B cell (primary cell): ENCODE results near the gene FFAR2.
"Not testable (repeated sequence)": the region's sequence is repeated elsewhere in the genome, so short reads cannot be mapped to it uniquely, and the experiment has no call there.

Source experiments
- EZH2 ChIP-seq: IDR thresholded peaks from 2 replicates; pipeline ENCODE4 v1.6.1; 2012; ENCODE audit warnings: borderline replicate concordance, low read depth, mild to moderate bottlenecking, moderate library complexity, low read length; ENCODE audit not compliant: insufficient read depth, poor library complexity, severe bottlenecking
- TF ChIP-seq, protein P1 (sequence below): fragments of 200-600 bp; IDR thresholded peaks from one replicate; pipeline ENCODE4 v1.8.0; 2022; ENCODE audit warnings: antibody characterized with exemption, mild to moderate bottlenecking

DNA sequence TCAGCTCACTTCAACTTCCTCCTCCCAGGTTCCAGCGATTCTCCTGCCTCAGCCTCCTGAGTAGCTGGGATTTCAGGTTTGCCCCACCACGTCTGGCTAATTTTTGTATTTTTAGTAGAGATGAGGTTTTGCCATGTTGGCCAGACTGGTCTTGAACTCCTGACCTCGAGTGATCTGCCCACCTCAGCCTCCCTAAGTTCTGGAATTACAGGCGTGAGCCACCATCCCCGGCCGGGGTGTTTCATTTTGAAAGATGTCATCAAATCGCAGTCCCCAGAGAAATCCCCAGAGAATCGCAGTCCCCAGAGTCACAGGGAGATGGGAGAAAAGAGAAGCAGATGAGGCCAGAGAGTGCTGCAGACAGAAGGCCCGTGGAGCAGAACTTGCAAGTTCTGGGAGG is 46.6 kb upstream of the FFAR2 start:
- TF ChIP-seq, protein P1, sequence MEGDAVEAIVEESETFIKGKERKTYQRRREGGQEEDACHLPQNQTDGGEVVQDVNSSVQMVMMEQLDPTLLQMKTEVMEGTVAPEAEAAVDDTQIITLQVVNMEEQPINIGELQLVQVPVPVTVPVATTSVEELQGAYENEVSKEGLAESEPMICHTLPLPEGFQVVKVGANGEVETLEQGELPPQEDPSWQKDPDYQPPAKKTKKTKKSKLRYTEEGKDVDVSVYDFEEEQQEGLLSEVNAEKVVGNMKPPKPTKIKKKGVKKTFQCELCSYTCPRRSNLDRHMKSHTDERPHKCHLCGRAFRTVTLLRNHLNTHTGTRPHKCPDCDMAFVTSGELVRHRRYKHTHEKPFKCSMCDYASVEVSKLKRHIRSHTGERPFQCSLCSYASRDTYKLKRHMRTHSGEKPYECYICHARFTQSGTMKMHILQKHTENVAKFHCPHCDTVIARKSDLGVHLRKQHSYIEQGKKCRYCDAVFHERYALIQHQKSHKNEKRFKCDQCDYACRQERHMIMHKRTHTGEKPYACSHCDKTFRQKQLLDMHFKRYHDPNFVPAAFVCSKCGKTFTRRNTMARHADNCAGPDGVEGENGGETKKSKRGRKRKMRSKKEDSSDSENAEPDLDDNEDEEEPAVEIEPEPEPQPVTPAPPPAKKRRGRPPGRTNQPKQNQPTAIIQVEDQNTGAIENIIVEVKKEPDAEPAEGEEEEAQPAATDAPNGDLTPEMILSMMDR, result not testable (repeated sequence)
- TF ChIP-seq EZH2, result not testable (repeated sequence)
